Astrocyte (in vitro differentiated cells and primary cell): ENCODE results near the gene L1TD1.

Experiments used
- EZH2 ChIP-seq: IDR thresholded peaks from 2 replicates; pipeline ENCODE4 v1.6.1; 2012; ENCODE audit warnings: mild to moderate bottlenecking, low read length, inconsistent platforms; ENCODE audit not compliant: insufficient read depth
- TF ChIP-seq, protein P1 (sequence below): IDR thresholded peaks from 2 replicates; pipeline ENCODE4 v1.5.1; 2011; ENCODE audit warnings: low read depth, mild to moderate bottlenecking, inconsistent platforms, low read length, moderate library complexity; ENCODE audit not compliant: insufficient read depth

DNA sequence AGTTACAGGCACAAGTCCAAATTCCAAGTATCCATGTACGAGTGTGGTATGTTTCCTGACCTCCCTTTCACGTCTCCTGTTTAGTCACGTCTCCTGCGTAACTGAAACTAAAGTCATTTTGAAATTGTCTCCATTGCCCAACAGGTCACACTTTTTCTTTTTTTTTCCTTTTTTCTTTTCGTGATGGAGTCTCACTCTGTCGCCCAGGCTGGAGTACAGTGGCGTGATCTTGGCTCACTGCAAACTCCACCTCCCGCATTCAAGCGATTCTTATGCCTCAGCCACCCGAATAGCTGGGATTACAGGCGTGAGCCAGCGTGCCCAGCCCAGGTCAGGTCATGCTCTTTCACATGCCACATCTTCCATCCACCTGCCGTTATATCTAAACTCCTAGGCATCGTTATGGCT is 38.2 kb downstream of the L1TD1 start:
- TF ChIP-seq, protein P1, sequence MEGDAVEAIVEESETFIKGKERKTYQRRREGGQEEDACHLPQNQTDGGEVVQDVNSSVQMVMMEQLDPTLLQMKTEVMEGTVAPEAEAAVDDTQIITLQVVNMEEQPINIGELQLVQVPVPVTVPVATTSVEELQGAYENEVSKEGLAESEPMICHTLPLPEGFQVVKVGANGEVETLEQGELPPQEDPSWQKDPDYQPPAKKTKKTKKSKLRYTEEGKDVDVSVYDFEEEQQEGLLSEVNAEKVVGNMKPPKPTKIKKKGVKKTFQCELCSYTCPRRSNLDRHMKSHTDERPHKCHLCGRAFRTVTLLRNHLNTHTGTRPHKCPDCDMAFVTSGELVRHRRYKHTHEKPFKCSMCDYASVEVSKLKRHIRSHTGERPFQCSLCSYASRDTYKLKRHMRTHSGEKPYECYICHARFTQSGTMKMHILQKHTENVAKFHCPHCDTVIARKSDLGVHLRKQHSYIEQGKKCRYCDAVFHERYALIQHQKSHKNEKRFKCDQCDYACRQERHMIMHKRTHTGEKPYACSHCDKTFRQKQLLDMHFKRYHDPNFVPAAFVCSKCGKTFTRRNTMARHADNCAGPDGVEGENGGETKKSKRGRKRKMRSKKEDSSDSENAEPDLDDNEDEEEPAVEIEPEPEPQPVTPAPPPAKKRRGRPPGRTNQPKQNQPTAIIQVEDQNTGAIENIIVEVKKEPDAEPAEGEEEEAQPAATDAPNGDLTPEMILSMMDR, result no peak
- no peak for TF ChIP-seq EZH2
